IMR-90 (cell line): ENCODE results near the gene DLX3. TPM values are rescaled to one million over a fixed set of nuclear protein-coding genes. Genes with fewer than 3 reads are reported as not detected.

ENCODE experiments used
- ATAC-seq: fragments of 200-7000 bp; cut with Tn5 transposase; 2 replicates; pipeline ENCODE4 v1.9.1; 2020; ENCODE audit warnings: low read depth, mild to moderate bottlenecking, moderate library complexity
- BruUV-seq: library from RNA; stranded (reverse); fragments of 400-500 nt; replicated peaks from 2 replicates; lab custom pipeline; 2021; lab: Mats Ljungman, UMichigan
- CTCF ChIA-PET: fragments of 300-600 bp; formaldehyde crosslinking; extraction: SDS; loops from one replicate; lab custom pipeline; 2021; ENCODE audit warnings: antibody characterized with exemption; lab: Yijun Ruan, JAX
- POLR2A ChIA-PET: fragments of 300-600 bp; sonication (Branson Sonifier 250); formaldehyde crosslinking; loops from one replicate; lab custom pipeline; 2022; ENCODE audit warnings: antibody characterized with exemption; ENCODE audit not compliant: unreplicated experiment; lab: Charles Lee
- DNase-seq: peaks from one replicate; pipeline ENCODE4 v3.0.0; 2013
- H2AFZ ChIP-seq: replicated peaks from 2 replicates; pipeline ENCODE3; 2013; ENCODE audit warnings: low read length, mild to moderate bottlenecking; ENCODE audit not compliant: poor library complexity
- H2AK5ac ChIP-seq: 2 replicates; pipeline ENCODE4 v1.6.1; 2013; ENCODE audit warnings: low read depth, low read length, inconsistent platforms
- H2AK9ac ChIP-seq: replicated peaks from 2 replicates; pipeline ENCODE3; 2013; ENCODE audit warnings: mild to moderate bottlenecking, low read depth, low read length, moderate library complexity; ENCODE audit not compliant: poor library complexity
- H2BK120ac ChIP-seq: 2 replicates; pipeline ENCODE4 v1.6.1; 2013; ENCODE audit warnings: low read depth, low read length, inconsistent platforms
- H2BK15ac ChIP-seq: 3 replicates; pipeline ENCODE4 v1.6.1; 2013; ENCODE audit warnings: low read depth, low read length, inconsistent platforms
- H2BK20ac ChIP-seq: 2 replicates; pipeline ENCODE4 v1.6.1; 2013; ENCODE audit warnings: low read depth, mild to moderate bottlenecking, inconsistent platforms, low read length, moderate library complexity
- H2BK5ac ChIP-seq: 2 replicates; pipeline ENCODE4 v1.6.1; 2013; ENCODE audit warnings: mild to moderate bottlenecking, low read depth, low read length, inconsistent platforms; ENCODE audit not compliant: poor library complexity, severe bottlenecking
- H3K14ac ChIP-seq: replicated peaks from 2 replicates; pipeline ENCODE4 v1.6.1; 2013; ENCODE audit warnings: low read depth, low read length, inconsistent platforms
- H3K18ac ChIP-seq: 2 replicates; pipeline ENCODE4 v1.6.1; 2013; ENCODE audit warnings: low read depth, low read length, control low read depth
- H3K23ac ChIP-seq: 2 replicates; pipeline ENCODE4 v1.6.1; 2013; ENCODE audit warnings: low read depth, low read length, inconsistent platforms
- H3K27ac ChIP-seq: 2 replicates; pipeline ENCODE4 v1.5.1; 2013; ENCODE audit warnings: mild to moderate bottlenecking, control low read depth, low read length; ENCODE audit not compliant: insufficient read depth
- H3K27me3 ChIP-seq: 2 replicates; pipeline ENCODE4 v1.6.1; 2013; ENCODE audit warnings: low read length; ENCODE audit not compliant: control insufficient read depth, insufficient read depth
- H3K36me3 ChIP-seq: 2 replicates; pipeline ENCODE4 v1.6.1; 2013; ENCODE audit warnings: low read length, mixed read lengths; ENCODE audit not compliant: control insufficient read depth, insufficient read depth
- H3K4ac ChIP-seq: 2 replicates; pipeline ENCODE4 v1.6.1; 2013; ENCODE audit warnings: low read depth, low read length, inconsistent platforms
- H3K4me1 ChIP-seq: 2 replicates; pipeline ENCODE4 v1.6.1; 2013; ENCODE audit warnings: low read length, mixed read lengths; ENCODE audit not compliant: control insufficient read depth, insufficient read depth
- H3K4me2 ChIP-seq: 2 replicates; pipeline ENCODE4 v1.6.1; 2013; ENCODE audit warnings: low read depth, mild to moderate bottlenecking, control low read depth, low read length, moderate library complexity
- H3K4me3 ChIP-seq: 2 replicates; pipeline ENCODE4 v1.5.1; 2013; ENCODE audit warnings: low read depth, mild to moderate bottlenecking, control low read depth, low read length, moderate library complexity; ENCODE audit not compliant: insufficient read depth
- H3K56ac ChIP-seq: 2 replicates; pipeline ENCODE4 v1.6.1; 2013; ENCODE audit warnings: low read length, inconsistent platforms; ENCODE audit not compliant: insufficient read depth; ENCODE audit errors: extremely low read depth
- H3K79me1 ChIP-seq, 2 experiments: 2 replicates each; pipeline ENCODE4 v1.6.1; 2013; ENCODE audit warnings: low read length in 2 of 2, inconsistent platforms in 1 of 2, low read depth in 1 of 2
- H3K9ac ChIP-seq: 2 replicates; pipeline ENCODE4 v1.6.1; 2013; ENCODE audit warnings: low read depth, low read length, control low read depth
- H3K9me1 ChIP-seq: 2 replicates; pipeline ENCODE4 v1.6.1; 2013; ENCODE audit warnings: low read length, inconsistent platforms; ENCODE audit not compliant: insufficient read depth
- H3K9me3 ChIP-seq: 2 replicates; pipeline ENCODE4 v1.6.1; 2013; ENCODE audit warnings: low read length; ENCODE audit not compliant: control insufficient read depth, insufficient read depth
- H4K20me1 ChIP-seq: 2 replicates; pipeline ENCODE4 v1.6.1; 2013; ENCODE audit warnings: low read length, inconsistent platforms; ENCODE audit not compliant: insufficient read depth
- H4K5ac ChIP-seq: 2 replicates; pipeline ENCODE4 v1.6.1; 2013; ENCODE audit warnings: mild to moderate bottlenecking, low read depth, low read length, control low read depth
- H4K8ac ChIP-seq, 2 experiments: 2 replicates each; pipeline ENCODE4 v1.6.1; 2013; ENCODE audit warnings: low read depth in 2 of 2, low read length in 2 of 2, control low read depth in 1 of 2, inconsistent platforms in 1 of 2
- H4K91ac ChIP-seq: 2 replicates; pipeline ENCODE4 v1.6.1; 2013; ENCODE audit warnings: low read depth, low read length, inconsistent platforms; ENCODE audit not compliant: insufficient read depth
- BHLHE40 ChIP-seq: fragments of 150-350 bp; IDR thresholded peaks from 2 replicates; pipeline ENCODE4 v1.6.1; 2016; ENCODE audit warnings: mild to moderate bottlenecking, low read depth, low read length
- CEBPB ChIP-seq: IDR thresholded peaks from 2 replicates; pipeline ENCODE4 v1.6.1; 2012; ENCODE audit warnings: low read depth, low read length, improper control_type of control experiment
- CHD1 ChIP-seq: IDR thresholded peaks from 2 replicates; pipeline ENCODE4 v1.6.1; 2012; ENCODE audit warnings: low read depth, low read length, improper control_type of control experiment
- CTCF ChIP-seq: conservative IDR thresholded peaks from 2 replicates; pipeline ENCODE4 v1.5.1; 2012; ENCODE audit warnings: mild to moderate bottlenecking, low read depth, low read length, improper control_type of control experiment
- MAFK ChIP-seq: IDR thresholded peaks from 2 replicates; pipeline ENCODE4 v1.6.1; 2012; ENCODE audit warnings: low read depth, low read length, improper control_type of control experiment
- MAZ ChIP-seq: IDR thresholded peaks from 2 replicates; pipeline ENCODE4 v1.6.1; 2012; ENCODE audit warnings: low read depth, mild to moderate bottlenecking, low read length, improper control_type of control experiment, moderate library complexity, borderline replicate concordance
- RAD21 ChIP-seq: IDR thresholded peaks from 2 replicates; pipeline ENCODE4 v1.6.1; 2012; ENCODE audit warnings: low read length, improper control_type of control experiment
- WGBS, 2 experiments: methylation state at CpG; one replicate each; pipeline versions ENCODE4 v1.1.5 to v1.1.7; 2013; ENCODE audit warnings: missing lambda C conversion rate in 2 of 2; ENCODE audit not compliant: insufficient read length in 1 of 2; ENCODE audit errors: extremely low coverage in 2 of 2; 5-methylcytosine and 5-hydroxymethylcytosine counted together
- dilution Hi-C: fragments of 300-500 bp; cut with HindIII; formaldehyde crosslinking; loops from one replicate; pipeline ENCODE4 v1.14.3; 2018; ENCODE audit warnings: low sequenced_read_pairs; ENCODE audit not compliant: unreplicated experiment
- in situ Hi-C: fragments of 300-500 bp; cut with MboI; formaldehyde crosslinking; loops from 3 replicates; pipeline ENCODE4 v1.14.3; 2019; ENCODE audit warnings: low sequenced_read_pairs, inconsistent platforms, mixed read lengths
- intact Hi-C: fragments of 100-400 bp; cut with micrococcal nuclease; formaldehyde crosslinking; loops from 2 replicates; pipeline ENCODE4 v1.10.0; 2022
- polyA plus RNA-seq, 3 experiments: library from polyadenylated mRNA; depleted of rRNA; stranded (reverse); fragments of >200 nt; gene quantifications; 2 replicates each; pipeline ENCODE4 v1.2.3, GENCODE V29; 2012; ENCODE audit warnings: low replicate concordance in 1 of 3
- total RNA-seq: library from RNA; depleted of rRNA; stranded (reverse); fragments of >200 nt; gene quantifications from 2 replicates; pipeline ENCODE4 v1.2.3, GENCODE V29; 2012

The DLX3 gene
- total and polyA plus RNA-seq, 2 of the 4 experiments (the other 2 are of a cell fraction): not detected

- H3K4ac ChIP-seq: 0 out of 2 replicates have a peak overlapping the region, but pooled peaks have one; percentile 22
- peak overlapping the region in 1 of 2 experiments; percentile 56; a peak in 2 of 4 replicates for H4K8ac ChIP-seq
- H3K18ac ChIP-seq: peak overlapping the region; percentile 15; the same call in 1 of the 2 replicates
- H3K9ac ChIP-seq: no peak overlapping the region
- H3K4me2 ChIP-seq: peak overlapping the region; percentile 34
- no peak for TF ChIP-seq CHD1
- no peak for TF ChIP-seq CEBPB
- no peak for TF ChIP-seq CTCF
- TF ChIP-seq MAFK: no peak
- TF ChIP-seq RAD21: no peak
- no peak for TF ChIP-seq BHLHE40
- TF ChIP-seq MAZ: no peak
- peak overlapping the region; percentile 79 for H2BK20ac ChIP-seq
- H2BK15ac ChIP-seq: peak overlapping the region; percentile 20; the same call in 1 of the 3 replicates
- peak overlapping the region; percentile 63 for H3K23ac ChIP-seq
- WGBS, 2 experiments: no CpG with 5 or more reads among the region's 6 CpGs
- 0 out of 2 replicates have a peak overlapping the region, but pooled peaks have one; percentile 42 for H3K14ac ChIP-seq
- H2BK5ac ChIP-seq: peak overlapping the region; percentile 77
- peak; percentile 77 for DNase-seq
- H3K27ac ChIP-seq: peak overlapping the region; percentile 61; the same call in 1 of the 2 replicates
- no peak overlapping the region; the same call in 1 of the 2 replicates for H4K5ac ChIP-seq
- H4K20me1 ChIP-seq: no peaks in the 10 kb centered on the region
- ChIA-PET CTCF (interaction anchor here (0.6 to 1.7 kb wide), 2 partner anchors 54 to 337 kb away, joined by 3 to 9 read pairs; no protein-coding TSS in a partner anchor), POLR2A (no interaction called here)
- peak overlapping the region; percentile 78 for H2BK120ac ChIP-seq
- H2AFZ ChIP-seq: peak overlapping the region; percentile 62
- H3K4me3 ChIP-seq: no peak overlapping the region
- intact Hi-C loops: loop anchor here (10.0 kb wide), 1 partner anchor 271 kb away; no protein-coding TSS in a partner anchor
- peaks cover 28% of the 10 kb centered on the region for H3K9me1 ChIP-seq
- ATAC-seq: peak; percentile 27
- H4K91ac ChIP-seq: peak overlapping the region; percentile 43; the same call in 1 of the 2 replicates
- peak overlapping the region; percentile 39 for H2AK9ac ChIP-seq
- no peaks in the 10 kb centered on the region for H3K27me3 ChIP-seq
- no peaks in the 10 kb centered on the region for H3K36me3 ChIP-seq
- BruUV-seq: no TSS peak
- peak overlapping the region; percentile 21; the same call in 1 of the 2 replicates for H2AK5ac ChIP-seq
- peaks cover 43% of the 10 kb centered on the region for H3K4me1 ChIP-seq
- H3K9me3 ChIP-seq: no peaks in the 10 kb centered on the region
- dilution Hi-C loops: no loop called here
- H3K56ac ChIP-seq: no peak overlapping the region
- in situ Hi-C loops: no loop called here
- peaks cover 0 to 12% of the 10 kb centered on the region in 2 experiments; a peak in 1 of 4 replicates for H3K79me1 ChIP-seq
Observed at GRCh38 chr17:50033316-50033715, 38.3 kb upstream of the DLX3 start.
